CD14-positive monocyte (primary cell): ENCODE data around the gene GRN. TPM values are rescaled to one million over a fixed set of nuclear protein-coding genes. Genes with fewer than 3 reads are reported as not detected.
A peak's percentile ranks its signal among the peaks of the same experiment; 100 is the strongest.

Experiments
- DNase-seq, 3 donors: peaks; one replicate each; pipeline ENCODE4 v3.0.0-alpha.2; 2011 to 2022
- H2AFZ ChIP-seq: 2 replicates; pipeline ENCODE4 v1.6.0; 2012; ENCODE audit warnings: mild to moderate bottlenecking, low read depth, low read length, inconsistent platforms; ENCODE audit not compliant: insufficient read depth, poor library complexity, severe bottlenecking
- H3K27ac ChIP-seq, 2 donors: 1 replicate in 1 of 2; 2 replicates in 1 of 2; pipeline ENCODE4 v1.5.1; 2012 to 2013; ENCODE audit warnings: low read length in 2 of 2, control low read depth in 1 of 2, inconsistent platforms in 1 of 2, low read depth in 1 of 2, mild to moderate bottlenecking in 1 of 2
- H3K27me3 ChIP-seq, 2 donors: one replicate each; pipeline versions ENCODE4 v1.6.0 to v1.6.1; 2011 to 2013; ENCODE audit warnings: low read length in 2 of 2; ENCODE audit not compliant: control insufficient read depth in 2 of 2, insufficient read depth in 2 of 2
- H3K36me3 ChIP-seq, 2 donors: replicated peaks in 1 of 2; 1 replicate in 1 of 2; 2 replicates in 1 of 2; pipeline versions ENCODE4 v1.5.1 to v1.6.1; 2012 to 2013; ENCODE audit warnings: low read length in 2 of 2, control low read depth in 1 of 2, inconsistent platforms in 1 of 2, mild to moderate bottlenecking in 1 of 2; ENCODE audit not compliant: insufficient read depth in 2 of 2, control insufficient read depth in 1 of 2
- H3K4me1 ChIP-seq, 2 donors: 1 replicate in 1 of 2; 2 replicates in 1 of 2; pipeline versions ENCODE4 v1.5.1 to v1.6.1; 2012 to 2013; ENCODE audit warnings: low read length in 2 of 2, control low read depth in 1 of 2, inconsistent platforms in 1 of 2, mild to moderate bottlenecking in 1 of 2, moderate library complexity in 1 of 2; ENCODE audit not compliant: insufficient read depth in 2 of 2, control insufficient read depth in 1 of 2
- H3K4me2 ChIP-seq: replicated peaks from 2 replicates; pipeline ENCODE3; 2012; ENCODE audit warnings: low read length, moderate library complexity, mild to moderate bottlenecking; ENCODE audit not compliant: poor library complexity, severe bottlenecking; ENCODE audit errors: extremely low read depth
- H3K4me3 ChIP-seq, 3 experiments: fragments of 200-600 bp in 1 of 3; sonication (generic) in 1 of 3; replicated peaks in 1 of 3; 1 replicate in 2 of 3; 2 replicates in 1 of 3; pipeline ENCODE4 v1.5.1; 2011 to 2013; ENCODE audit warnings: low read length in 3 of 3, mild to moderate bottlenecking in 3 of 3, control low read depth in 2 of 3, low read depth in 2 of 3, inconsistent platforms in 1 of 3, moderate library complexity in 1 of 3
- H3K79me2 ChIP-seq: 2 replicates; pipeline ENCODE4 v1.6.0; 2012; ENCODE audit warnings: mild to moderate bottlenecking, control low read depth, inconsistent platforms, low read length, moderate library complexity; ENCODE audit not compliant: insufficient read depth
- H3K9ac ChIP-seq: 2 replicates; pipeline ENCODE4 v1.6.0; 2017; ENCODE audit warnings: low read length, mild to moderate bottlenecking; ENCODE audit not compliant: insufficient read depth, poor library complexity, severe bottlenecking
- H3K9me3 ChIP-seq, 2 donors: replicated peaks in 1 of 2; 1 replicate in 1 of 2; 2 replicates in 1 of 2; pipeline versions ENCODE4 v1.5.1 to v1.6.1; 2012 to 2013; ENCODE audit warnings: low read length in 2 of 2, control low read depth in 1 of 2; ENCODE audit not compliant: control insufficient read depth in 1 of 2, insufficient read depth in 1 of 2
- H4K20me1 ChIP-seq: 2 replicates; pipeline ENCODE4 v1.6.0; 2012; ENCODE audit warnings: mild to moderate bottlenecking, low read length, control low read depth, moderate library complexity; ENCODE audit not compliant: insufficient read depth
- H3K27ac Mint-ChIP-seq, 7 donors: one replicate each; pipeline ENCODE4 v1.8.0; 2020; ENCODE audit warnings: mild to moderate bottlenecking in 7 of 7, mixed read lengths in 7 of 7, moderate library complexity in 6 of 7, inconsistent platforms in 2 of 7
- H3K27me3 Mint-ChIP-seq, 3 donors: one replicate each; pipeline ENCODE4 v1.8.0; 2021 to 2022; ENCODE audit warnings: low read depth in 3 of 3, mild to moderate bottlenecking in 3 of 3, mixed read lengths in 3 of 3, moderate library complexity in 3 of 3, inconsistent platforms in 1 of 3
- H3K36me3 Mint-ChIP-seq, 2 donors: one replicate each; pipeline ENCODE4 v1.8.0; 2020; ENCODE audit warnings: mixed read lengths in 2 of 2, inconsistent platforms in 1 of 2, mild to moderate bottlenecking in 1 of 2
- H3K4me1 Mint-ChIP-seq: one replicate; pipeline ENCODE4 v1.8.0; 2020; ENCODE audit warnings: mild to moderate bottlenecking, mixed read lengths
- H3K4me3 Mint-ChIP-seq, 2 donors: one replicate each; pipeline ENCODE4 v1.8.0; 2020; ENCODE audit warnings: mild to moderate bottlenecking in 2 of 2, mixed read lengths in 2 of 2, moderate library complexity in 1 of 2
- H3K9me3 Mint-ChIP-seq, 7 donors: one replicate each; pipeline ENCODE4 v1.8.0; 2020 to 2022; ENCODE audit warnings: mixed read lengths in 7 of 7, mild to moderate bottlenecking in 6 of 7, moderate library complexity in 6 of 7, inconsistent platforms in 2 of 7
- WGBS: methylation state at CpG from one replicate; pipeline ENCODE4 v1.1.5; 2013; ENCODE audit warnings: missing lambda C conversion rate; ENCODE audit not compliant: insufficient coverage; 5-methylcytosine and 5-hydroxymethylcytosine counted together
- intact Hi-C, 2 donors: fragments of 100-400 bp; cut with micrococcal nuclease; formaldehyde crosslinking; loops; one replicate each; pipeline versions ENCODE4 v1.15.0 to v1.15.1; 2023
- polyA plus RNA-seq, 3 donors: library from polyadenylated mRNA; depleted of rRNA in 1 of 3; unstranded in 2 of 3; stranded (reverse) in 1 of 3; fragments of 300-500 nt in 2 of 3; fragments of >200 nt in 1 of 3; fragmentation: Illumina TruSeq in 2 of 3; gene quantifications; 1 replicate in 2 of 3; 2 replicates in 1 of 3; pipeline ENCODE4 v1.2.3, GENCODE V29; 2012 to 2021
- TF ChIP-seq, protein P1 (sequence below): fragments of 200-600 bp; IDR thresholded peaks from one replicate; pipeline ENCODE4 v1.8.0; 2022; ENCODE audit warnings: antibody characterized with exemption, mild to moderate bottlenecking

GRN gene
- polyA plus RNA-seq, 3 donors, result 1,303 to 1,960 (median 1,361) TPM

DNA sequence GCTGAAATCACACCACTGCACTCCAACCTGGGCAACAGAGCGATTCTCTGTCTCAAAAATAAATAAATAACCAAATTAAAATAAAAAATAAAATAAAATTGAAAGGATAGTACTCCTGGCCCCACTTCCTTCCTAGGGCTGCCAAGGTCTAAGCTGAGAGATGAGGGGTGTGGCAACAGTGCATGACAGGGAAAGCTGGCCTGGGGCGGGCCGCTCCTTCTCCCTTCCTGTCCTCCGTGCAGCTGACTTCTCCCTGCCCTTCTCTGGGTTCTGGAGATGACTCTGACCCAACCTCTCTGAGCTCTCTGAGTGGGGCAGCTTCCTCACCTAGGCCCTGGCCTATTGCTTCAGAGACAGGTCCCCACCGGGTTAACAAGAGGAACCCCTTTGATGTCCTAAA is 11.7 kb upstream of the GRN start:
- Mint-ChIP-seq H3K27ac (peak overlapping the region; percentile 85 to 98 (median 95)), H3K27me3 (no peaks in the 10 kb centered on the region), H3K4me1 (peaks cover 59% of the 10 kb centered on the region), H3K36me3 (no peaks in the 10 kb centered on the region), H3K9me3 (peaks cover 0 to 4% (median 0%) of the 10 kb centered on the region in 7 donors), H3K4me3 (peak overlapping the region in 1 of 2 donors; percentile 39)
- 0% methylated on average over 3 of the region's 5 CpGs for whole genome bisulfite sequencing
- Histone ChIP-seq H3K4me2 (peak overlapping the region; percentile 47), H3K9ac (peak overlapping the region; percentile 24), H3K4me1 (peaks cover 58 to 68% of the 10 kb centered on the region in 2 donors), H4K20me1 (no peaks in the 10 kb centered on the region), H3K27me3 (no peaks in the 10 kb centered on the region), H3K4me3 (peak overlapping the region in 1 of 3 experiments; percentile 51), H3K36me3 (no peaks in the 10 kb centered on the region), H2AFZ (no peak overlapping the region), H3K27ac (peak overlapping the region; percentile 69 to 86), H3K9me3 (no peaks in the 10 kb centered on the region), H3K79me2 (peaks cover 3% of the 10 kb centered on the region)
- DNase-seq, result peak; percentile 80 to 92 (median 88)
- TF ChIP-seq, protein P1, sequence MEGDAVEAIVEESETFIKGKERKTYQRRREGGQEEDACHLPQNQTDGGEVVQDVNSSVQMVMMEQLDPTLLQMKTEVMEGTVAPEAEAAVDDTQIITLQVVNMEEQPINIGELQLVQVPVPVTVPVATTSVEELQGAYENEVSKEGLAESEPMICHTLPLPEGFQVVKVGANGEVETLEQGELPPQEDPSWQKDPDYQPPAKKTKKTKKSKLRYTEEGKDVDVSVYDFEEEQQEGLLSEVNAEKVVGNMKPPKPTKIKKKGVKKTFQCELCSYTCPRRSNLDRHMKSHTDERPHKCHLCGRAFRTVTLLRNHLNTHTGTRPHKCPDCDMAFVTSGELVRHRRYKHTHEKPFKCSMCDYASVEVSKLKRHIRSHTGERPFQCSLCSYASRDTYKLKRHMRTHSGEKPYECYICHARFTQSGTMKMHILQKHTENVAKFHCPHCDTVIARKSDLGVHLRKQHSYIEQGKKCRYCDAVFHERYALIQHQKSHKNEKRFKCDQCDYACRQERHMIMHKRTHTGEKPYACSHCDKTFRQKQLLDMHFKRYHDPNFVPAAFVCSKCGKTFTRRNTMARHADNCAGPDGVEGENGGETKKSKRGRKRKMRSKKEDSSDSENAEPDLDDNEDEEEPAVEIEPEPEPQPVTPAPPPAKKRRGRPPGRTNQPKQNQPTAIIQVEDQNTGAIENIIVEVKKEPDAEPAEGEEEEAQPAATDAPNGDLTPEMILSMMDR, result no peak
- intact Hi-C loops, result no loop called here

DNA sequence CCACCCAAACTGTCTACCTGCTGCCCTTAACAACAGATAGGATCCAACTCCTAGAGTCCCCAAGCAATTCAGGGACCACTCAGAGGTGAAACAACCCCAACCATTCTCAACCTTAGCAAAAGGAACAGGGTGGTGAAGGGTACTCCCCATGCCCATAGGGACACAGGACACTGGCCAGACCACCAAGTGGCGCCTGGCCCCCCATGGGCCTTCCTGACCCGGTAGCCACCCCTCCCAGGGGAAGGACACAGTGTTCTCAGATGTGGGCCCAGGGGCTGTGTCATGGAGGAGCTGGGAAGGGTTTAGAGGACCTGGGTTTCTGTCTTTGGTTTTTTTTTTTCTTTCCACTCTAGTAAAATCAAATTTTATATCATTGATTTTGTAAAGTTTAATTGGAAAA is 10.8 kb upstream of the GRN start:
- Mint-ChIP-seq H3K4me3 (peak overlapping the region in 1 of 2 donors; percentile 31), H3K27ac (peak overlapping the region; percentile 85 to 98 (median 95)), H3K4me1 (peaks cover 62% of the 10 kb centered on the region), H3K9me3 (peaks cover 0 to 4% (median 0%) of the 10 kb centered on the region in 7 donors), H3K27me3 (peaks cover 0 to 2% (median 0%) of the 10 kb centered on the region in 3 donors), H3K36me3 (no peaks in the 10 kb centered on the region)
- H3K79me2 ChIP-seq, result peaks cover 3% of the 10 kb centered on the region
- TF ChIP-seq, protein P1, result no peak
- no CpG with 5 or more reads among the region's 2 CpGs for whole genome bisulfite sequencing
- H3K9me3 ChIP-seq, result no peaks in the 10 kb centered on the region
- no peaks in the 10 kb centered on the region for H3K36me3 ChIP-seq
- no peak overlapping the region for H2AFZ ChIP-seq
- H3K9ac ChIP-seq, result peak overlapping the region; percentile 24
- H3K4me3 ChIP-seq, result peak overlapping the region in 1 of 3 experiments; percentile 51
- H4K20me1 ChIP-seq, result no peaks in the 10 kb centered on the region
- H3K27ac ChIP-seq, result peak overlapping the region; percentile 69 to 86
- intact Hi-C loops, result no loop called here
- H3K4me2 ChIP-seq, result peak overlapping the region; percentile 47
- no peak for DNase-seq
- H3K4me1 ChIP-seq, result peaks cover 67 to 72% of the 10 kb centered on the region in 2 donors
- no peaks in the 10 kb centered on the region for H3K27me3 ChIP-seq
